CD14-positive monocyte (primary cell): ENCODE measurements around the gene ADCY2. TPM values are rescaled to one million over a fixed set of nuclear protein-coding genes. Genes with fewer than 3 reads are reported as not detected.

Source experiments
- DNase-seq, 3 donors: peaks; one replicate each; pipeline ENCODE4 v3.0.0-alpha.2; 2011 to 2022
- H2AFZ ChIP-seq: 2 replicates; pipeline ENCODE4 v1.6.0; 2012; ENCODE audit warnings: mild to moderate bottlenecking, low read depth, low read length, inconsistent platforms; ENCODE audit not compliant: insufficient read depth, poor library complexity, severe bottlenecking
- H3K27ac ChIP-seq, 2 donors: 1 replicate in 1 of 2; 2 replicates in 1 of 2; pipeline ENCODE4 v1.5.1; 2012 to 2013; ENCODE audit warnings: low read length in 2 of 2, control low read depth in 1 of 2, inconsistent platforms in 1 of 2, low read depth in 1 of 2, mild to moderate bottlenecking in 1 of 2
- H3K27me3 ChIP-seq, 2 donors: one replicate each; pipeline versions ENCODE4 v1.6.0 to v1.6.1; 2011 to 2013; ENCODE audit warnings: low read length in 2 of 2; ENCODE audit not compliant: control insufficient read depth in 2 of 2, insufficient read depth in 2 of 2
- H3K36me3 ChIP-seq, 2 donors: replicated peaks in 1 of 2; 1 replicate in 1 of 2; 2 replicates in 1 of 2; pipeline versions ENCODE4 v1.5.1 to v1.6.1; 2012 to 2013; ENCODE audit warnings: low read length in 2 of 2, control low read depth in 1 of 2, inconsistent platforms in 1 of 2, mild to moderate bottlenecking in 1 of 2; ENCODE audit not compliant: insufficient read depth in 2 of 2, control insufficient read depth in 1 of 2
- H3K4me1 ChIP-seq, 2 donors: 1 replicate in 1 of 2; 2 replicates in 1 of 2; pipeline versions ENCODE4 v1.5.1 to v1.6.1; 2012 to 2013; ENCODE audit warnings: low read length in 2 of 2, control low read depth in 1 of 2, inconsistent platforms in 1 of 2, mild to moderate bottlenecking in 1 of 2, moderate library complexity in 1 of 2; ENCODE audit not compliant: insufficient read depth in 2 of 2, control insufficient read depth in 1 of 2
- H3K4me2 ChIP-seq: replicated peaks from 2 replicates; pipeline ENCODE3; 2012; ENCODE audit warnings: low read length, moderate library complexity, mild to moderate bottlenecking; ENCODE audit not compliant: poor library complexity, severe bottlenecking; ENCODE audit errors: extremely low read depth
- H3K4me3 ChIP-seq, 3 experiments: fragments of 200-600 bp in 1 of 3; sonication (generic) in 1 of 3; replicated peaks in 1 of 3; 1 replicate in 2 of 3; 2 replicates in 1 of 3; pipeline ENCODE4 v1.5.1; 2011 to 2013; ENCODE audit warnings: low read length in 3 of 3, mild to moderate bottlenecking in 3 of 3, control low read depth in 2 of 3, low read depth in 2 of 3, inconsistent platforms in 1 of 3, moderate library complexity in 1 of 3
- H3K79me2 ChIP-seq: 2 replicates; pipeline ENCODE4 v1.6.0; 2012; ENCODE audit warnings: mild to moderate bottlenecking, control low read depth, inconsistent platforms, low read length, moderate library complexity; ENCODE audit not compliant: insufficient read depth
- H3K9ac ChIP-seq: 2 replicates; pipeline ENCODE4 v1.6.0; 2017; ENCODE audit warnings: low read length, mild to moderate bottlenecking; ENCODE audit not compliant: insufficient read depth, poor library complexity, severe bottlenecking
- H3K9me3 ChIP-seq, 2 donors: replicated peaks in 1 of 2; 1 replicate in 1 of 2; 2 replicates in 1 of 2; pipeline versions ENCODE4 v1.5.1 to v1.6.1; 2012 to 2013; ENCODE audit warnings: low read length in 2 of 2, control low read depth in 1 of 2; ENCODE audit not compliant: control insufficient read depth in 1 of 2, insufficient read depth in 1 of 2
- H4K20me1 ChIP-seq: 2 replicates; pipeline ENCODE4 v1.6.0; 2012; ENCODE audit warnings: mild to moderate bottlenecking, low read length, control low read depth, moderate library complexity; ENCODE audit not compliant: insufficient read depth
- H3K27ac Mint-ChIP-seq, 7 donors: one replicate each; pipeline ENCODE4 v1.8.0; 2020; ENCODE audit warnings: mild to moderate bottlenecking in 7 of 7, mixed read lengths in 7 of 7, moderate library complexity in 6 of 7, inconsistent platforms in 2 of 7
- H3K27me3 Mint-ChIP-seq, 3 donors: one replicate each; pipeline ENCODE4 v1.8.0; 2021 to 2022; ENCODE audit warnings: low read depth in 3 of 3, mild to moderate bottlenecking in 3 of 3, mixed read lengths in 3 of 3, moderate library complexity in 3 of 3, inconsistent platforms in 1 of 3
- H3K36me3 Mint-ChIP-seq, 2 donors: one replicate each; pipeline ENCODE4 v1.8.0; 2020; ENCODE audit warnings: mixed read lengths in 2 of 2, inconsistent platforms in 1 of 2, mild to moderate bottlenecking in 1 of 2
- H3K4me1 Mint-ChIP-seq: one replicate; pipeline ENCODE4 v1.8.0; 2020; ENCODE audit warnings: mild to moderate bottlenecking, mixed read lengths
- H3K4me3 Mint-ChIP-seq, 2 donors: one replicate each; pipeline ENCODE4 v1.8.0; 2020; ENCODE audit warnings: mild to moderate bottlenecking in 2 of 2, mixed read lengths in 2 of 2, moderate library complexity in 1 of 2
- H3K9me3 Mint-ChIP-seq, 7 donors: one replicate each; pipeline ENCODE4 v1.8.0; 2020 to 2022; ENCODE audit warnings: mixed read lengths in 7 of 7, mild to moderate bottlenecking in 6 of 7, moderate library complexity in 6 of 7, inconsistent platforms in 2 of 7
- WGBS: methylation state at CpG from one replicate; pipeline ENCODE4 v1.1.5; 2013; ENCODE audit warnings: missing lambda C conversion rate; ENCODE audit not compliant: insufficient coverage; 5-methylcytosine and 5-hydroxymethylcytosine counted together
- intact Hi-C, 2 donors: fragments of 100-400 bp; cut with micrococcal nuclease; formaldehyde crosslinking; loops; one replicate each; pipeline versions ENCODE4 v1.15.0 to v1.15.1; 2023
- polyA plus RNA-seq, 3 donors: library from polyadenylated mRNA; depleted of rRNA in 1 of 3; unstranded in 2 of 3; stranded (reverse) in 1 of 3; fragments of 300-500 nt in 2 of 3; fragments of >200 nt in 1 of 3; fragmentation: Illumina TruSeq in 2 of 3; gene quantifications; 1 replicate in 2 of 3; 2 replicates in 1 of 3; pipeline ENCODE4 v1.2.3, GENCODE V29; 2012 to 2021
- TF ChIP-seq, protein P1 (sequence below): fragments of 200-600 bp; IDR thresholded peaks from one replicate; pipeline ENCODE4 v1.8.0; 2022; ENCODE audit warnings: antibody characterized with exemption, mild to moderate bottlenecking

ADCY2 gene
- polyA plus RNA-seq, 3 donors = not detected

DNA sequence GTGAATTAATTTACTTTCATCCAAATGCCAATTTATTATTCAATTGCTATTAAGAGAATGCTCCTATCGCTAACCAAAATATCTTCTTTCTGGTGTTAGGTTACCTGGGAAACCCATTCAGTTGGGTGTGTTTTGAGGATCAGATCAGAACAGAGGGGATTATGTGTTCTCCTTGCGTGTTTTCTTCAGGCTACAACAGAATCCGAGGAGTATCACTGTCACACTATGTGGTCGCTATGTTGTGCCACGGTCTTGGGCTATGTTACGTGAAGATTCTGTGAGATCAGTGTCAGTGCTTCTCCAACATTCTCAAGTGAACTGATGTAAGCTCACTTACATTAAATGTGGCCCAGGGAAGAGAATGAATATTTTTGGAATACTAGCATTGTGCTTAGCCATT, 39.0 kb downstream of the ADCY2 start:
- H2AFZ ChIP-seq = no peak overlapping the region
- H3K4me3 Mint-ChIP-seq = no peak overlapping the region

DNA sequence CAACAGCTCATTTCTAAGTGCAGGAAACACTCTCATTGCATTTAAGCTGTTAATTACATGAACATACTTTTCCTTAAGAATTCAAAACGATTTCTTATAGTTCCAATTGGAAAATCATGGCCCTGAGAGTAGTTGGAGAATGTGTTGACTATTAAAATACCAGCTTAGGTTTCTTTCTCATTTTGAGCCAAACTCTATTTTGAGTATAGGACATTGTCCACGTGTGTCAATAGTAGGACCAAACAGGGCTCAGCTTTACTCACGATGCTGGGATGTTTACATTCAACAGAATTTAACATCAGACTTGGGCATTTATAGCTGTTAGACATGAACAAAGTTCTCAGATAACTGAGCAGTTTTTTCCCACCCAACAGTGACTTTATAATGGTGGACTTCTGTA, 39.6 kb downstream of the ADCY2 start:
- no peak overlapping the region for H3K9ac ChIP-seq
- no peaks in the 10 kb centered on the region for H3K27me3 ChIP-seq
- H3K4me2 ChIP-seq = no peak overlapping the region
- no peak overlapping the region for H2AFZ ChIP-seq
- H4K20me1 ChIP-seq = no peaks in the 10 kb centered on the region
- H3K9me3 Mint-ChIP-seq = peaks cover 0 to 9% (median 2%) of the 10 kb centered on the region in 7 donors
- H3K27me3 Mint-ChIP-seq = peaks cover 0 to 2% (median 0%) of the 10 kb centered on the region in 3 donors
- no peak for DNase-seq
- TF ChIP-seq, protein P1, sequence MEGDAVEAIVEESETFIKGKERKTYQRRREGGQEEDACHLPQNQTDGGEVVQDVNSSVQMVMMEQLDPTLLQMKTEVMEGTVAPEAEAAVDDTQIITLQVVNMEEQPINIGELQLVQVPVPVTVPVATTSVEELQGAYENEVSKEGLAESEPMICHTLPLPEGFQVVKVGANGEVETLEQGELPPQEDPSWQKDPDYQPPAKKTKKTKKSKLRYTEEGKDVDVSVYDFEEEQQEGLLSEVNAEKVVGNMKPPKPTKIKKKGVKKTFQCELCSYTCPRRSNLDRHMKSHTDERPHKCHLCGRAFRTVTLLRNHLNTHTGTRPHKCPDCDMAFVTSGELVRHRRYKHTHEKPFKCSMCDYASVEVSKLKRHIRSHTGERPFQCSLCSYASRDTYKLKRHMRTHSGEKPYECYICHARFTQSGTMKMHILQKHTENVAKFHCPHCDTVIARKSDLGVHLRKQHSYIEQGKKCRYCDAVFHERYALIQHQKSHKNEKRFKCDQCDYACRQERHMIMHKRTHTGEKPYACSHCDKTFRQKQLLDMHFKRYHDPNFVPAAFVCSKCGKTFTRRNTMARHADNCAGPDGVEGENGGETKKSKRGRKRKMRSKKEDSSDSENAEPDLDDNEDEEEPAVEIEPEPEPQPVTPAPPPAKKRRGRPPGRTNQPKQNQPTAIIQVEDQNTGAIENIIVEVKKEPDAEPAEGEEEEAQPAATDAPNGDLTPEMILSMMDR = no peak
- no peaks in the 10 kb centered on the region for H3K4me1 Mint-ChIP-seq
- no peaks in the 10 kb centered on the region for H3K36me3 Mint-ChIP-seq
- H3K4me3 ChIP-seq = no peak overlapping the region
- H3K9me3 ChIP-seq = no peaks in the 10 kb centered on the region
- intact Hi-C loops = no loop called here
- no peaks in the 10 kb centered on the region for H3K4me1 ChIP-seq
- H3K79me2 ChIP-seq = no peaks in the 10 kb centered on the region
- H3K4me3 Mint-ChIP-seq = no peak overlapping the region
- WGBS = no CpG with 5 or more reads among the region's 3 CpGs
- no peak overlapping the region for H3K27ac Mint-ChIP-seq
- no peaks in the 10 kb centered on the region for H3K36me3 ChIP-seq
- no peak overlapping the region for H3K27ac ChIP-seq

More for the DNA sequence above, 39.0 kb downstream of the ADCY2 start:
- H3K9ac ChIP-seq = no peak overlapping the region
- Mint-ChIP-seq H3K27ac (no peak overlapping the region), H3K4me1 (no peaks in the 10 kb centered on the region), H3K9me3 (peaks cover 0 to 9% (median 2%) of the 10 kb centered on the region in 7 donors), H3K36me3 (no peaks in the 10 kb centered on the region), H3K27me3 (peaks cover 0 to 2% (median 0%) of the 10 kb centered on the region in 3 donors)
- no peaks in the 10 kb centered on the region for H4K20me1 ChIP-seq
- TF ChIP-seq, protein P1 = no peak
- intact Hi-C loops = no loop called here
- H3K9me3 ChIP-seq = no peaks in the 10 kb centered on the region
- H3K4me3 ChIP-seq = no peak overlapping the region
- H3K27ac ChIP-seq = no peak overlapping the region
- 91% methylated on average over 3 of the region's 6 CpGs for WGBS
- no peaks in the 10 kb centered on the region for H3K4me1 ChIP-seq
- no peak overlapping the region for H3K4me2 ChIP-seq
- no peaks in the 10 kb centered on the region for H3K79me2 ChIP-seq
- no peaks in the 10 kb centered on the region for H3K27me3 ChIP-seq
- no peaks in the 10 kb centered on the region for H3K36me3 ChIP-seq
- DNase-seq = no peak
